GM12878 (cell line): Measurements from ENCODE around the gene SF3B2. TPM values are rescaled to one million over a fixed set of nuclear protein-coding genes. Genes with fewer than 3 reads are reported as not detected.

ENCODE experiments used
- ATAC-seq: fragments of 200-7000 bp; cut with Tn5 transposase; 3 replicates; pipeline ENCODE4 v1.9.1; 2020; ENCODE audit warnings: mild to moderate bottlenecking, moderate library complexity
- BruUV-seq: library from RNA; stranded (reverse); fragments of 400-500 nt; replicated peaks from 2 replicates; lab custom pipeline; 2021; lab: Mats Ljungman, UMichigan
- CTCF ChIA-PET: fragments of 300-600 bp; sonication (Branson Sonifier 250); formaldehyde crosslinking; extraction: SDS; loops from one replicate; lab custom pipeline; 2021; ENCODE audit warnings: inconsistent platforms; lab: Yijun Ruan, JAX
- POLR2A ChIA-PET: fragments of 350-600 bp; formaldehyde crosslinking; extraction: SDS; loops from one replicate; lab custom pipeline; 2021; ENCODE audit warnings: inconsistent platforms; lab: Charles Lee
- RAD21 ChIA-PET: fragments of 300-600 bp; sonication (Branson Sonifier 250); formaldehyde crosslinking; loops from one replicate; lab custom pipeline; 2023; ENCODE audit warnings: antibody characterized with exemption; ENCODE audit not compliant: unreplicated experiment; lab: Charles Lee
- SMC1A ChIA-PET: fragments of 300-600 bp; sonication (Branson Sonifier 250); formaldehyde crosslinking; loops from one replicate; lab custom pipeline; 2023; ENCODE audit not compliant: unreplicated experiment, uncharacterized antibody; lab: Charles Lee
- DNase-seq: peaks from one replicate; pipeline ENCODE4 v3.0.0-alpha.2; 2011; ENCODE audit warnings: low read depth, low spot score
- FAIRE-seq: peaks from 3 replicates; lab custom pipeline; 2011; peaks lifted over from hg19 to GRCh38; lab: Jason Lieb, UNC
- H2AFZ ChIP-seq: 2 replicates; pipeline ENCODE4 v1.6.0; 2011; ENCODE audit warnings: low read depth, low read length, control low read depth; ENCODE audit not compliant: control insufficient read depth
- H3K27ac ChIP-seq: 2 replicates; pipeline ENCODE4 v1.5.1; 2011; ENCODE audit warnings: control low read depth; ENCODE audit not compliant: control insufficient read depth, insufficient read depth
- H3K27me3 ChIP-seq, 2 experiments: replicated peaks in 1 of 2; 2 replicates each; pipeline versions ENCODE4 v1.6.0 to v1.6.1; 2011; ENCODE audit warnings: low read length in 1 of 2; ENCODE audit not compliant: control insufficient read depth in 2 of 2, insufficient read depth in 2 of 2
- H3K36me3 ChIP-seq, 2 experiments: 2 replicates each; pipeline ENCODE4 v1.5.1; 2011; ENCODE audit warnings: low read length in 1 of 2; ENCODE audit not compliant: control insufficient read depth in 2 of 2, insufficient read depth in 2 of 2
- H3K4me1 ChIP-seq: 2 replicates; pipeline ENCODE4 v1.6.1; 2011; ENCODE audit warnings: mild to moderate bottlenecking, low read length, moderate library complexity, mixed read lengths; ENCODE audit not compliant: control insufficient read depth, insufficient read depth
- H3K4me2 ChIP-seq: 2 replicates; pipeline ENCODE4 v1.6.0; 2011; ENCODE audit warnings: control low read depth; ENCODE audit not compliant: control insufficient read depth, insufficient read depth
- H3K4me3 ChIP-seq: fragments of 200-600 bp; sonication (generic); 2 replicates; pipeline ENCODE4 v1.5.1; 2016
- H3K79me2 ChIP-seq: 2 replicates; pipeline ENCODE4 v1.6.0; 2011; ENCODE audit warnings: low read length; ENCODE audit not compliant: control insufficient read depth, insufficient read depth
- H3K9ac ChIP-seq: 2 replicates; pipeline ENCODE4 v1.8.0; 2011; ENCODE audit warnings: low read length, control low read depth, mixed read lengths; ENCODE audit not compliant: control insufficient read depth, insufficient read depth
- H3K9me3 ChIP-seq: replicated peaks from 3 replicates; pipeline ENCODE4 v1.5.1; 2011; ENCODE audit warnings: mild to moderate bottlenecking, low read length; ENCODE audit not compliant: control insufficient read depth, insufficient read depth
- H4K20me1 ChIP-seq: 2 replicates; pipeline ENCODE4 v1.6.0; 2011; ENCODE audit not compliant: control insufficient read depth, insufficient read depth
- BHLHE40 ChIP-seq, 2 experiments: fragments of 450-650 bp in 1 of 2; IDR thresholded peaks; 2 replicates each; pipeline ENCODE4 v1.6.1; 2011 to 2017; ENCODE audit warnings: low read depth in 2 of 2, borderline replicate concordance in 1 of 2, improper control_type of control experiment in 1 of 2, low read length in 1 of 2, mild to moderate bottlenecking in 1 of 2
- CTCF ChIP-seq, 3 experiments: IDR thresholded peaks in 2 of 3; conservative IDR thresholded peaks in 1 of 3; 2 replicates each; pipeline ENCODE4 v1.5.1; 2011; ENCODE audit warnings: low read depth in 3 of 3, low read length in 3 of 3, mild to moderate bottlenecking in 3 of 3, control low read depth in 2 of 3, moderate library complexity in 2 of 3, inconsistent platforms in 1 of 3, mixed read lengths in 1 of 3; ENCODE audit not compliant: control insufficient read depth in 2 of 3, insufficient read depth in 1 of 3; ENCODE audit errors: extremely low read depth in 1 of 3
- CUX1 ChIP-seq: IDR thresholded peaks from 2 replicates; pipeline ENCODE4 v1.6.1; 2012; ENCODE audit warnings: improper control_type of control experiment, low read depth, low read length; ENCODE audit not compliant: insufficient replicate concordance
- GATAD2B ChIP-seq: fragments of 450-650 bp; conservative IDR thresholded peaks from 2 replicates; pipeline ENCODE4 v1.6.1; 2017; ENCODE audit warnings: low read depth, mild to moderate bottlenecking, moderate library complexity
- IKZF1 ChIP-seq: fragments of 450-650 bp; conservative IDR thresholded peaks from 2 replicates; pipeline ENCODE4 v1.6.1; 2017; ENCODE audit warnings: antibody characterized with exemption, mild to moderate bottlenecking
- LARP7 ChIP-seq: fragments of 450-650 bp; IDR thresholded peaks from 2 replicates; pipeline ENCODE4 v1.6.1; 2017; ENCODE audit warnings: mild to moderate bottlenecking
- RAD21 ChIP-seq: IDR thresholded peaks from 2 replicates; pipeline ENCODE4 v1.6.1; 2011; ENCODE audit warnings: mild to moderate bottlenecking, low read depth, low read length, moderate library complexity; ENCODE audit not compliant: insufficient read depth
- RUNX3 ChIP-seq: IDR thresholded peaks from 2 replicates; pipeline ENCODE4 v1.6.1; 2012; ENCODE audit warnings: low read length, inconsistent platforms
- SMC3 ChIP-seq: IDR thresholded peaks from 2 replicates; pipeline ENCODE4 v1.6.1; 2011; ENCODE audit warnings: low read length, improper control_type of control experiment, borderline replicate concordance
- YY1 ChIP-seq: IDR thresholded peaks from 2 replicates; pipeline ENCODE4 v1.6.1; 2011; ENCODE audit warnings: low read depth, mild to moderate bottlenecking, low read length
- WGBS: methylation state at CpG from one replicate; pipeline ENCODE4 v1.1.6; 2016; ENCODE audit warnings: low lambda C conversion rate; ENCODE audit not compliant: insufficient replicate concordance, insufficient coverage; ENCODE audit errors: missing lambda C conversion rate; 5-methylcytosine and 5-hydroxymethylcytosine counted together
- in situ Hi-C: fragments of 300-500 bp; cut with MboI; formaldehyde crosslinking; loops from 9 replicates; pipeline ENCODE4 v1.14.3; 2018; ENCODE audit warnings: mixed read lengths
- intact Hi-C: fragments of 100-400 bp; cut with micrococcal nuclease; formaldehyde crosslinking; loops from one replicate; pipeline ENCODE4 v1.14.2; 2022; ENCODE audit not compliant: unreplicated experiment
- polyA plus RNA-seq, 11 experiments: library from polyadenylated mRNA; depleted of rRNA in 4 of 11; unstranded in 6 of 11; stranded (reverse) in 5 of 11; fragments of >200 nt; fragmentation: Nextera tagmentation in 4 of 11; fragmentation: Illumina TruSeq in 1 of 11; extraction: Ambion mirVana in 4 of 11; extraction: Trizol in 1 of 11; gene quantifications; 1 replicate in 1 of 11; 2 replicates in 10 of 11; pipeline versions ENCODE4 v1.2.1 to v1.2.3, GENCODE V29; 2011 to 2016; ENCODE audit warnings: inconsistent platforms in 2 of 11, missing spikeins in 2 of 11, low read depth in 1 of 11
- total RNA-seq, 4 experiments: library from RNA; depleted of rRNA in 3 of 4; stranded (reverse); fragments of >200 nt in 3 of 4; fragmentation: Illumina TruSeq in 1 of 4; extraction: Trizol in 1 of 4; gene quantifications; 2 replicates each; pipeline versions ENCODE4 v1.2.1 to v1.2.3, GENCODE V29; 2013 to 2021

SF3B2 gene
- total and polyA plus RNA-seq, 10 of the 15 experiments (the other 5 are each of a cell fraction or from before 2014, with no cell fraction given): 56.3 to 245 (median 144) TPM

- 0 out of 4 replicates have a peak, but pooled peaks cover 0 to 3% of the 10 kb centered on the region in 2 experiments for H3K27me3 ChIP-seq
- BruUV-seq: no TSS peak
- H3K9me3 ChIP-seq: no peaks in the 10 kb centered on the region
- no peaks in the 10 kb centered on the region for H3K4me1 ChIP-seq
- H2AFZ ChIP-seq: peak overlapping the region; percentile 13; the same call in 1 of the 2 replicates
- POLR2A ChIA-PET: interaction anchor here (0.6 to 1.0 kb wide), 3 partner anchors 29 to 513 kb away, joined by 3 to 6 read pairs (median 4); partner anchors contain the start of gene CCDC85B
- DNase-seq (no peak), FAIRE-seq (no peak), ATAC-seq (peak; percentile 95)
- H3K27ac ChIP-seq: no peak overlapping the region
- intact Hi-C loops (no loop called here), in situ Hi-C loops (no loop called here)
- H3K9ac ChIP-seq: no peak overlapping the region
- no peaks in the 10 kb centered on the region for H3K79me2 ChIP-seq
- no peak overlapping the region for H3K4me3 ChIP-seq
- peak; percentile 54; the same call in 1 of the 2 replicates for TF ChIP-seq SMC3
- TF ChIP-seq RAD21: peak; percentile 60
- 0 out of 2 replicates have a peak, but pooled peaks have one; percentile 21 for TF ChIP-seq RUNX3
- no peak for TF ChIP-seq CUX1
- peak; percentile 44; the same call in 1 of the 2 replicates for TF ChIP-seq LARP7
- peak in 1 of 2 experiments; percentile 23; a peak in 1 of 4 replicates for TF ChIP-seq BHLHE40 (IDR thresholded peaks at IDR 0.05; ENCODE audit: borderline replicate concordance in 1 of 2, low read depth in 2 of 2, low read length in 1 of 2)
- TF ChIP-seq YY1: peak; percentile 59; the same call in 1 of the 2 replicates
- TF ChIP-seq IKZF1: 0 out of 2 replicates have a peak, but pooled peaks have one; percentile 26
- peak; percentile 84 to 97 (median 91) for TF ChIP-seq CTCF (IDR thresholded peaks at IDR 0.05 in 2 of 3, conservative IDR thresholded peaks at IDR 0.05 in 1 of 3; ENCODE audit: control insufficient read depth in 2 of 3, extremely low read depth in 1 of 3, insufficient read depth in 1 of 3, low read depth in 3 of 3, low read length in 3 of 3)
- TF ChIP-seq GATAD2B: no peak
- CTCF ChIA-PET: interaction anchor here (0.5 to 2.8 kb wide), 45 partner anchors 8 to 484 kb away, joined by 3 to 31 read pairs (median 4); partner anchors contain the start of genes BANF1, CCDC85B, CST6 and EIF1AD
- SMC1A ChIA-PET: interaction anchor here (0.6 to 1.9 kb wide), 11 partner anchors 22 to 347 kb away, joined by 3 to 10 read pairs (median 3); no protein-coding TSS in a partner anchor
- no peak overlapping the region for H3K4me2 ChIP-seq
- H4K20me1 ChIP-seq: no peaks in the 10 kb centered on the region
- RAD21 ChIA-PET: interaction anchor here (0.6 to 1.5 kb wide), 7 partner anchors 22 to 190 kb away, joined by 3 to 6 read pairs (median 4); partner anchors contain the start of genes CCDC85B and FIBP
- no peaks in the 10 kb centered on the region for H3K36me3 ChIP-seq
- WGBS: 22% methylated on average over 46 of the region's 46 CpGs
Measured at GRCh38 chr11:66022401-66023185, 29.6 kb upstream of the SF3B2 start.
